ENCODE results near the gene MCHR1. TPM values are rescaled to one million over a fixed set of nuclear protein-coding genes. Genes with fewer than 3 reads are reported as not detected.
A peak's percentile ranks its signal among the peaks of the same experiment; 100 is the strongest.

The MCHR1 gene
- total RNA-seq, 1 experiment from 2014 or later: not detected

DNA sequence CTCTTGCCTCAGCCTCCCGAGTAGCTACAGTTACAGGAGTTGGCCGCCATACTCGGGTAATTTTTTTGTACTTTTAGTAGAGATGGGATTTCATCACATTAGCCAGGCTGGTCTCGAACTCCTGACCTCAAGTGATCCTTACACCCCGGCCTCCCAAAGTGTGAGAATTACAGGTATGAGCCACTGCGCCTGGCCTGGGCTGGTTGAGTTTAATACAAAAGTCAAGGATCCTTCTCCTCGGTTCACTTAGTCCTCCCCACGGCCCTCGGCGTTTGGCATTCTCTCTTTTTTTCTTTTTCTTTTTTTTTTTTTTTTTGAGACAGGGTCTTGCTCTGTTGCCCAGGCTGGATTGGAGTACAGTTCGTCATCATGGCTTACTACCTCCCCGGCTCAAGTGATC, 33.0 kb downstream of the MCHR1 start:
- Histone ChIP-seq H3K9me3 (ENCODE audit: control insufficient read depth, insufficient read depth, low read depth, low read length) (no peaks in the 10 kb centered on the region), H3K4me3 (ENCODE audit: low read depth in 2 of 2, low read length in 2 of 2) (no peak overlapping the region), H3K27me3 (ENCODE audit: control insufficient read depth, insufficient read depth, low read length) (no peaks in the 10 kb centered on the region), H3K36me3 (ENCODE audit: control insufficient read depth, insufficient read depth, low read length) (no peaks in the 10 kb centered on the region), H3K27ac (ENCODE audit: low read length) (peak overlapping the region; percentile 82), H3K4me1 (ENCODE audit: control insufficient read depth, insufficient read depth, low read length) (peaks cover 47% of the 10 kb centered on the region)
- ATAC-seq (no peak), DNase-seq (ENCODE audit: low read depth, low spot score) (no peak)
- no TSS peak for BruUV-seq (replicated peaks)
- intact Hi-C loops (cut with micrococcal nuclease; ENCODE audit: unreplicated experiment): no loop called here
- in situ Hi-C loops (cut with HindIII; ENCODE audit: low pct_unique_long_range_greater_than_20kb, low sequenced_read_pairs): loop anchor here (10.0 kb wide), 1 partner anchor 52 kb away; no protein-coding TSS in a partner anchor
- TF ChIP-seq, protein P1, sequence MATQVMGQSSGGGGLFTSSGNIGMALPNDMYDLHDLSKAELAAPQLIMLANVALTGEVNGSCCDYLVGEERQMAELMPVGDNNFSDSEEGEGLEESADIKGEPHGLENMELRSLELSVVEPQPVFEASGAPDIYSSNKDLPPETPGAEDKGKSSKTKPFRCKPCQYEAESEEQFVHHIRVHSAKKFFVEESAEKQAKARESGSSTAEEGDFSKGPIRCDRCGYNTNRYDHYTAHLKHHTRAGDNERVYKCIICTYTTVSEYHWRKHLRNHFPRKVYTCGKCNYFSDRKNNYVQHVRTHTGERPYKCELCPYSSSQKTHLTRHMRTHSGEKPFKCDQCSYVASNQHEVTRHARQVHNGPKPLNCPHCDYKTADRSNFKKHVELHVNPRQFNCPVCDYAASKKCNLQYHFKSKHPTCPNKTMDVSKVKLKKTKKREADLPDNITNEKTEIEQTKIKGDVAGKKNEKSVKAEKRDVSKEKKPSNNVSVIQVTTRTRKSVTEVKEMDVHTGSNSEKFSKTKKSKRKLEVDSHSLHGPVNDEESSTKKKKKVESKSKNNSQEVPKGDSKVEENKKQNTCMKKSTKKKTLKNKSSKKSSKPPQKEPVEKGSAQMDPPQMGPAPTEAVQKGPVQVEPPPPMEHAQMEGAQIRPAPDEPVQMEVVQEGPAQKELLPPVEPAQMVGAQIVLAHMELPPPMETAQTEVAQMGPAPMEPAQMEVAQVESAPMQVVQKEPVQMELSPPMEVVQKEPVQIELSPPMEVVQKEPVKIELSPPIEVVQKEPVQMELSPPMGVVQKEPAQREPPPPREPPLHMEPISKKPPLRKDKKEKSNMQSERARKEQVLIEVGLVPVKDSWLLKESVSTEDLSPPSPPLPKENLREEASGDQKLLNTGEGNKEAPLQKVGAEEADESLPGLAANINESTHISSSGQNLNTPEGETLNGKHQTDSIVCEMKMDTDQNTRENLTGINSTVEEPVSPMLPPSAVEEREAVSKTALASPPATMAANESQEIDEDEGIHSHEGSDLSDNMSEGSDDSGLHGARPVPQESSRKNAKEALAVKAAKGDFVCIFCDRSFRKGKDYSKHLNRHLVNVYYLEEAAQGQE (IDR thresholded peaks at IDR 0.05; ENCODE audit: insufficient read depth in 1 of 2, low read depth in 2 of 2, low read length in 1 of 2): no peak
- TF ChIP-seq, protein P2, sequence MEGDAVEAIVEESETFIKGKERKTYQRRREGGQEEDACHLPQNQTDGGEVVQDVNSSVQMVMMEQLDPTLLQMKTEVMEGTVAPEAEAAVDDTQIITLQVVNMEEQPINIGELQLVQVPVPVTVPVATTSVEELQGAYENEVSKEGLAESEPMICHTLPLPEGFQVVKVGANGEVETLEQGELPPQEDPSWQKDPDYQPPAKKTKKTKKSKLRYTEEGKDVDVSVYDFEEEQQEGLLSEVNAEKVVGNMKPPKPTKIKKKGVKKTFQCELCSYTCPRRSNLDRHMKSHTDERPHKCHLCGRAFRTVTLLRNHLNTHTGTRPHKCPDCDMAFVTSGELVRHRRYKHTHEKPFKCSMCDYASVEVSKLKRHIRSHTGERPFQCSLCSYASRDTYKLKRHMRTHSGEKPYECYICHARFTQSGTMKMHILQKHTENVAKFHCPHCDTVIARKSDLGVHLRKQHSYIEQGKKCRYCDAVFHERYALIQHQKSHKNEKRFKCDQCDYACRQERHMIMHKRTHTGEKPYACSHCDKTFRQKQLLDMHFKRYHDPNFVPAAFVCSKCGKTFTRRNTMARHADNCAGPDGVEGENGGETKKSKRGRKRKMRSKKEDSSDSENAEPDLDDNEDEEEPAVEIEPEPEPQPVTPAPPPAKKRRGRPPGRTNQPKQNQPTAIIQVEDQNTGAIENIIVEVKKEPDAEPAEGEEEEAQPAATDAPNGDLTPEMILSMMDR (IDR thresholded peaks at IDR 0.05): no peak
- TF ChIP-seq SIN3A (IDR thresholded peaks at IDR 0.05; ENCODE audit: borderline replicate concordance, insufficient read depth, low read depth, low read length) (no peak), POLR2AphosphoS5 (IDR thresholded peaks at IDR 0.05; ENCODE audit: low read depth, low read length) (no peak), TCF7L2 (IDR thresholded peaks at IDR 0.05; ENCODE audit: low read depth, low read length) (no peak)
- POLR2A ChIA-PET: interaction anchor here (0.6 kb wide), 1 partner anchor 47 kb away, joined by 3 read pairs; no protein-coding TSS in a partner anchor
- CTCF ChIA-PET: no interaction called here

DNA sequence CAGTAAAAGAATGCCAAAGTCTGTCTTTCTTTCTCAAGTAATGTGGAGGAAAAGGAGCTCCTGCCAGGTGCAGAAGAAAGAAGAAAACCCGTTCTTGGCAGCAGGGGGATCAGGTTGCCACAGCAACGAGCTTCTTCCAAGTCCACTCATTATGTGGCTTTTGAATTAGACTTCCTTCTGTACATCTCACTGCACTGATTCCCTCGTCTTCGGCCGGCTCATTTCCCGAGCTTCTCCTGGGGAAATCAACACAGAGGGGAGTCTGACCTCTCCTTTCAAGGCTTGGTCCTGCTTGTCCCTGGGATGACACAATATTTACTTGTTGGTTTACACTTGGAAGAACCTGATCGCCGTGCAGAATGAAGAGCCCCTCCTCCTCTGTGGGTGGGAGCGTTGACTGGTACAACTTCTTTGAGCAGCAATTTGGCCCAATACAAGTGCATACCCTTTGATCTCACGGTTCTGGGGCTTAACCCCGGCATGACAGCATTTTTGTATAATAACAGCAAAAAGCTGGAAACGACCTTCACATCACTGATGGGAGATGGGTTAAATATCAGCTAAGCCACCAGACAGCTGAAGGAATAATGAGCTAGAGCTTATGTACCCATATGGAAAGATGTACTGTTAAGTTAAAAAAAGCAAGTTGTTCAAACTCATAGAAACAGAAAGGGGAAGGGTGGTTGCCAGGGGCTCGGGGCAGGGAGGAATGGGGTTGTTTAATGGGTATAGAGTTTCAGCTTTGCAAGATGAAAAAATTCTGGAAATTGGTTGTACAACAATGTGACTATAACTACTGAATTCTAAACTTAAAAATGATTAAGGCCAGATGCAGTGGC, 35.4 kb downstream of the MCHR1 start:
- DNase-seq (ENCODE audit: low read depth, low spot score): no peak
- peak; percentile 31 for ATAC-seq
- in situ Hi-C loops (cut with HindIII; ENCODE audit: low pct_unique_long_range_greater_than_20kb, low sequenced_read_pairs) (loop anchor here (10.0 kb wide), 1 partner anchor 50 kb away; no protein-coding TSS in a partner anchor), intact Hi-C loops (cut with micrococcal nuclease; ENCODE audit: unreplicated experiment) (no loop called here)
- ChIA-PET POLR2A (interaction anchor here (0.6 to 0.7 kb wide), 2 partner anchors 45 to 142 kb away, joined by 3 to 6 read pairs; partner anchors contain the start of gene ST13), CTCF (interaction anchor here (0.6 kb wide), 1 partner anchor 375 kb away, joined by 4 read pairs; no protein-coding TSS in a partner anchor)
- Histone ChIP-seq H3K4me3 (ENCODE audit: low read depth in 2 of 2, low read length in 2 of 2) (no peak overlapping the region), H3K27me3 (ENCODE audit: control insufficient read depth, insufficient read depth, low read length) (no peaks in the 10 kb centered on the region), H3K4me1 (ENCODE audit: control insufficient read depth, insufficient read depth, low read length) (peaks cover 38% of the 10 kb centered on the region), H3K9me3 (ENCODE audit: control insufficient read depth, insufficient read depth, low read depth, low read length) (no peaks in the 10 kb centered on the region), H3K27ac (ENCODE audit: low read length) (peak overlapping the region; percentile 61), H3K36me3 (ENCODE audit: control insufficient read depth, insufficient read depth, low read length) (no peaks in the 10 kb centered on the region)
- TF ChIP-seq POLR2AphosphoS5 (IDR thresholded peaks at IDR 0.05; ENCODE audit: low read depth, low read length): no peak
- TF ChIP-seq TCF7L2 (IDR thresholded peaks at IDR 0.05; ENCODE audit: low read depth, low read length): peak; percentile 79; the same call in 1 of the 2 replicates
- TF ChIP-seq SIN3A (IDR thresholded peaks at IDR 0.05; ENCODE audit: borderline replicate concordance, insufficient read depth, low read depth, low read length): no peak
- TF ChIP-seq, protein P2 (IDR thresholded peaks at IDR 0.05): no peak
- TF ChIP-seq, protein P1 (IDR thresholded peaks at IDR 0.05; ENCODE audit: insufficient read depth in 1 of 2, low read depth in 2 of 2, low read length in 1 of 2): no peak
- BruUV-seq (replicated peaks): no TSS peak

Measured in Panc1 (cell line).